Keratinocyte (primary cell): ENCODE results near the gene IL1B.

Experiments
- EZH2 ChIP-seq: IDR thresholded peaks from one replicate; pipeline ENCODE4 v1.6.1; 2012; ENCODE audit warnings: inconsistent platforms, mild to moderate bottlenecking, low read length, moderate library complexity
- TF ChIP-seq, protein P1 (sequence below), 3 experiments: IDR thresholded peaks in 1 of 3; conservative IDR thresholded peaks in 1 of 3; optimal IDR thresholded peaks in 1 of 3; 2 replicates in 2 of 3; 3 replicates in 1 of 3; pipeline versions ENCODE3 to v1.5.1; 2011; ENCODE audit warnings: low read length in 3 of 3, mild to moderate bottlenecking in 3 of 3, moderate library complexity in 2 of 3, control low read depth in 1 of 3, inconsistent platforms in 1 of 3; ENCODE audit not compliant: insufficient read depth in 2 of 3; ENCODE audit errors: extremely low read depth in 1 of 3

DNA sequence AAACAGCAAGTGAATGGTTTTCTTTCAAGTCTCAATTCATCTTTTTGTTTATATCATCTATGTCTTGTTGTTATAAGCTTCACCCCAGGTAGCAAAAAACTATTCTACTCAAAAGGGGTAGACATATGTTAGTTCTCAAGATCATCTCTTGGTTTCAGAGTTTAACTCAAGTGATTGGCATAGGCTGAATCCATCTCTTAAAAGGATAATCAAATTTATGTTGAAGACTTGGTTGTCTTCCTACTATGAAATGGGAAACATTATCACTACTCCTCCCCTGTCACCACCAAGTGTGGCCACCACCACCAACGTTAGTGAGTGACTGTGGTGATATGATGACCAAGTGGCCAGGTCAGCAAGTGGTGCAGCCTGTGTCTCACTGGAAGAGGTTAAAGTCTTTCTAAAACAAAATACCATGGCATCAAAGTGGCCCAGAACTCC lies 1.5 kb downstream of the IL1B start:
- TF ChIP-seq, protein P1, sequence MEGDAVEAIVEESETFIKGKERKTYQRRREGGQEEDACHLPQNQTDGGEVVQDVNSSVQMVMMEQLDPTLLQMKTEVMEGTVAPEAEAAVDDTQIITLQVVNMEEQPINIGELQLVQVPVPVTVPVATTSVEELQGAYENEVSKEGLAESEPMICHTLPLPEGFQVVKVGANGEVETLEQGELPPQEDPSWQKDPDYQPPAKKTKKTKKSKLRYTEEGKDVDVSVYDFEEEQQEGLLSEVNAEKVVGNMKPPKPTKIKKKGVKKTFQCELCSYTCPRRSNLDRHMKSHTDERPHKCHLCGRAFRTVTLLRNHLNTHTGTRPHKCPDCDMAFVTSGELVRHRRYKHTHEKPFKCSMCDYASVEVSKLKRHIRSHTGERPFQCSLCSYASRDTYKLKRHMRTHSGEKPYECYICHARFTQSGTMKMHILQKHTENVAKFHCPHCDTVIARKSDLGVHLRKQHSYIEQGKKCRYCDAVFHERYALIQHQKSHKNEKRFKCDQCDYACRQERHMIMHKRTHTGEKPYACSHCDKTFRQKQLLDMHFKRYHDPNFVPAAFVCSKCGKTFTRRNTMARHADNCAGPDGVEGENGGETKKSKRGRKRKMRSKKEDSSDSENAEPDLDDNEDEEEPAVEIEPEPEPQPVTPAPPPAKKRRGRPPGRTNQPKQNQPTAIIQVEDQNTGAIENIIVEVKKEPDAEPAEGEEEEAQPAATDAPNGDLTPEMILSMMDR (optimal IDR thresholded peaks at IDR 0.05 in 1 of 3, IDR thresholded peaks at IDR 0.05 in 1 of 3, conservative IDR thresholded peaks at IDR 0.05 in 1 of 3; ENCODE audit: extremely low read depth in 1 of 3, insufficient read depth in 2 of 3, low read length in 3 of 3), result no peak
- TF ChIP-seq EZH2, result no peak
